Loucy (cell line): Measurements from ENCODE around the gene SYNM.

Source experiments
- H2AFZ ChIP-seq: fragments of 200-600 bp; sonication (generic); 2 replicates; pipeline ENCODE4 v1.6.0; 2016; ENCODE audit warnings: antibody characterized with exemption, mild to moderate bottlenecking, low read length, moderate library complexity
- H3F3A ChIP-seq: fragments of 200-600 bp; 2 replicates; pipeline ENCODE4 v1.6.0; 2016; ENCODE audit warnings: antibody characterized with exemption, low read depth, mild to moderate bottlenecking
- H3K27me3 ChIP-seq: fragments of 200-600 bp; sonication (generic); 2 replicates; pipeline ENCODE4 v1.6.1; 2014; ENCODE audit warnings: low read length, mild to moderate bottlenecking; ENCODE audit not compliant: insufficient read depth, poor library complexity, severe bottlenecking
- H3K36me3 ChIP-seq: fragments of 200-600 bp; sonication (generic); 2 replicates; pipeline ENCODE4 v1.6.1; 2016; ENCODE audit warnings: low read length; ENCODE audit not compliant: insufficient read depth
- H3K4me1 ChIP-seq: fragments of 200-600 bp; sonication (generic); 2 replicates; pipeline ENCODE4 v1.5.1; 2014; ENCODE audit warnings: low read length, mild to moderate bottlenecking; ENCODE audit not compliant: insufficient read depth, poor library complexity, severe bottlenecking
- H3K4me2 ChIP-seq: fragments of 200-600 bp; sonication (generic); 2 replicates; pipeline ENCODE4 v1.6.0; 2014; ENCODE audit warnings: antibody characterized with exemption, low read length, low read depth, mild to moderate bottlenecking; ENCODE audit not compliant: poor library complexity, severe bottlenecking
- H3K4me3 ChIP-seq: fragments of 200-600 bp; sonication (generic); 2 replicates; pipeline ENCODE4 v1.5.1; 2014; ENCODE audit warnings: low read length, mild to moderate bottlenecking, mixed read lengths; ENCODE audit not compliant: poor library complexity, severe bottlenecking
- H3K79me2 ChIP-seq: fragments of 200-600 bp; sonication (generic); 2 replicates; pipeline ENCODE4 v1.6.1; 2014; ENCODE audit warnings: low read length; ENCODE audit not compliant: insufficient read depth
- H3K9ac ChIP-seq: fragments of 200-600 bp; sonication (generic); 2 replicates; pipeline ENCODE4 v1.6.0; 2014; ENCODE audit warnings: mild to moderate bottlenecking, low read depth, low read length, moderate library complexity; ENCODE audit not compliant: poor library complexity, severe bottlenecking
- H3K9me2 ChIP-seq: fragments of 200-600 bp; sonication (generic); replicated peaks from 2 replicates; pipeline ENCODE4 v1.6.1; 2016; ENCODE audit warnings: low read depth, low read length, mixed read lengths
- H3K9me3 ChIP-seq: fragments of 200-600 bp; sonication (generic); 2 replicates; pipeline ENCODE4 v1.6.1; 2014; ENCODE audit warnings: mild to moderate bottlenecking, antibody characterized with exemption, low read length, low read depth; ENCODE audit not compliant: insufficient read depth
- H4K20me1 ChIP-seq: fragments of 200-600 bp; sonication (generic); 2 replicates; pipeline ENCODE4 v1.6.0; 2014; ENCODE audit warnings: antibody characterized with exemption, low read length, mild to moderate bottlenecking; ENCODE audit not compliant: insufficient read depth, poor library complexity, severe bottlenecking
- EZH2phosphoT487 ChIP-seq: fragments of 200-600 bp; IDR thresholded peaks from 2 replicates; pipeline ENCODE4 v1.6.1; 2018; ENCODE audit warnings: antibody characterized with exemption, mild to moderate bottlenecking, moderate library complexity, borderline replicate concordance
- TF ChIP-seq, protein P1 (sequence below): fragments of 200-600 bp; sonication (generic); conservative IDR thresholded peaks from 2 replicates; pipeline ENCODE4 v1.5.1; 2014; ENCODE audit warnings: mild to moderate bottlenecking, antibody characterized with exemption, low read length

The SYNM gene

GRCh38 chr15:99134317-99134821, 29.5 kb downstream of the SYNM start:
- H3K4me2 ChIP-seq: no peak overlapping the region

DNA sequence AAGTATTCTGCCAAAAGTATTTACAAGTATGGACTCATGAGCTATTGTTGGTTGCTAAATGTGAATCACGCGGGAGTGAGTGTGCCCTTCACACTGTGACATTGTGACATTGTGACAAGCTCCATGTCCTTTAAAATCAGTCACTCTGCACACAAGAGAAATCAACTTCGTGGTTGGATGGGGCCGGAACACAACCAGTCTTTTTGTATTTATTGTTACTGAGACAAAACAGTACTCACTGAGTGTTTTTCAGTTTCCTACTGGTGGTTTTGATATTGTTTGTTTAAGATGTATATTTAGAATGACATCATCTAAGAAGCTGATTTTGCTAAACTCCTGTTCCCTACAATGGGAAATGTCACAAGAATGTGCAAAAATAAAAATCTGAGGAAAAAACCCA, 30.3 kb downstream of the SYNM start:
- no peaks in the 10 kb centered on the region for H3K9me3 ChIP-seq
- H2AFZ ChIP-seq: no peak overlapping the region
- no peaks in the 10 kb centered on the region for H3F3A ChIP-seq
- H3K9me2 ChIP-seq: no peaks in the 10 kb centered on the region
- H3K4me1 ChIP-seq: no peaks in the 10 kb centered on the region
- no peak overlapping the region for H3K9ac ChIP-seq
- H3K4me2 ChIP-seq: no peak overlapping the region
- H3K27me3 ChIP-seq: no peaks in the 10 kb centered on the region
- TF ChIP-seq, protein P1, sequence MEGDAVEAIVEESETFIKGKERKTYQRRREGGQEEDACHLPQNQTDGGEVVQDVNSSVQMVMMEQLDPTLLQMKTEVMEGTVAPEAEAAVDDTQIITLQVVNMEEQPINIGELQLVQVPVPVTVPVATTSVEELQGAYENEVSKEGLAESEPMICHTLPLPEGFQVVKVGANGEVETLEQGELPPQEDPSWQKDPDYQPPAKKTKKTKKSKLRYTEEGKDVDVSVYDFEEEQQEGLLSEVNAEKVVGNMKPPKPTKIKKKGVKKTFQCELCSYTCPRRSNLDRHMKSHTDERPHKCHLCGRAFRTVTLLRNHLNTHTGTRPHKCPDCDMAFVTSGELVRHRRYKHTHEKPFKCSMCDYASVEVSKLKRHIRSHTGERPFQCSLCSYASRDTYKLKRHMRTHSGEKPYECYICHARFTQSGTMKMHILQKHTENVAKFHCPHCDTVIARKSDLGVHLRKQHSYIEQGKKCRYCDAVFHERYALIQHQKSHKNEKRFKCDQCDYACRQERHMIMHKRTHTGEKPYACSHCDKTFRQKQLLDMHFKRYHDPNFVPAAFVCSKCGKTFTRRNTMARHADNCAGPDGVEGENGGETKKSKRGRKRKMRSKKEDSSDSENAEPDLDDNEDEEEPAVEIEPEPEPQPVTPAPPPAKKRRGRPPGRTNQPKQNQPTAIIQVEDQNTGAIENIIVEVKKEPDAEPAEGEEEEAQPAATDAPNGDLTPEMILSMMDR: no peak
- TF ChIP-seq EZH2phosphoT487: no peak
- H3K79me2 ChIP-seq: no peaks in the 10 kb centered on the region
- H3K36me3 ChIP-seq: no peaks in the 10 kb centered on the region
- no peaks in the 10 kb centered on the region for H4K20me1 ChIP-seq
- H3K4me3 ChIP-seq: no peak overlapping the region

More at GRCh38 chr15:99134317-99134821, 29.5 kb downstream of the SYNM start:
- Histone ChIP-seq H3K9ac (no peak overlapping the region), H3K79me2 (no peaks in the 10 kb centered on the region), H2AFZ (no peak overlapping the region), H3F3A (no peaks in the 10 kb centered on the region), H3K36me3 (no peaks in the 10 kb centered on the region), H4K20me1 (no peaks in the 10 kb centered on the region), H3K9me3 (no peaks in the 10 kb centered on the region), H3K27me3 (no peaks in the 10 kb centered on the region), H3K9me2 (no peaks in the 10 kb centered on the region), H3K4me3 (no peak overlapping the region), H3K4me1 (no peaks in the 10 kb centered on the region)
- TF ChIP-seq, protein P1: no peak
- no peak for TF ChIP-seq EZH2phosphoT487

DNA sequence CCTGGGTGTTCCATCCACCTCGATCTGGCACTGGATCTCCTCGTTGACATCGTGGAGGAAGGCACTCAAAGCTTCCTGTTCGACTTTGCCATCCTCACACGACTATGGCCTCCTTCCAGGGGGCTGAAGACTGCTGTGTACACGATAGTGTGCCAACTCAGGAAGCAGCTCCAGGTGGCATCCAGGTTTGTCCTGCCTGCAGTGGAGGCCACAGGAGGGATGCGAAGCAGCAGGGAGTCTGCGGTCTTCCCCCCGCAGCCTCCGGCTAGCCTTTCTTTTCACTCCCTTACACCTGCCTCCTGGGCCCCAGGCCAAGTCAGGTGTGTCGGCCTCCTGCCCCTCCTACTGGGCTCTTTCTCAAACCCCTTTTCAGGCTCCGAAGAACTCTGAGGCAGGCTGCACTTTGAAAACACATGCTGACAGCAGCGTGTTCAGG, 32.2 kb downstream of the SYNM start:
- H3K27me3 ChIP-seq: no peaks in the 10 kb centered on the region
- no peaks in the 10 kb centered on the region for H4K20me1 ChIP-seq
- no peak overlapping the region for H3K4me2 ChIP-seq
- TF ChIP-seq, protein P1: no peak
- no peak for TF ChIP-seq EZH2phosphoT487
- H3K4me1 ChIP-seq: no peaks in the 10 kb centered on the region
- no peaks in the 10 kb centered on the region for H3K9me2 ChIP-seq
- H3K9ac ChIP-seq: no peak overlapping the region
- no peaks in the 10 kb centered on the region for H3K9me3 ChIP-seq
- no peaks in the 10 kb centered on the region for H3F3A ChIP-seq
- no peak overlapping the region for H2AFZ ChIP-seq
- no peaks in the 10 kb centered on the region for H3K79me2 ChIP-seq
- H3K4me3 ChIP-seq: no peak overlapping the region
- no peaks in the 10 kb centered on the region for H3K36me3 ChIP-seq
